ENCODE results near the gene CNTROB.

DNA sequence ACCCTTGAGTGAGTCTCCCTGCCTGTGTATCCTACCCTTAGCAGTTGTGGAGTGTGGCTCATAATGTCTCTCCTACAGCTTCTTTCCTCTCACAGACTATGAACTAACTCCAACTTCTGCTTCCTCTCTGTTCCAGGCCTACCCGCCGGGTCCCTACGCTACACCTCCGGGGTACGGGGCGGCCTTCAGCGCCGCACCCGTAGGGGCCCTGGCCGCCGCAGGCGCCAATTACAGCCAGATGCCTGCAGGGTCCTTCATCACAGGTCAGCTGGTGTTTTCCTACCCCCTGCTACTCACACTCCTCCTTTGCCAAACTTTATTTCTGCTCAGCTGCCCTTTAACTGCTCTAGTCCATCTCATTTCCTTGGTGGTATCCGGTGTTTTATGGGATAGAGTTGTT lies 21.3 kb upstream of the CNTROB start:
- TF ChIP-seq, protein P1, sequence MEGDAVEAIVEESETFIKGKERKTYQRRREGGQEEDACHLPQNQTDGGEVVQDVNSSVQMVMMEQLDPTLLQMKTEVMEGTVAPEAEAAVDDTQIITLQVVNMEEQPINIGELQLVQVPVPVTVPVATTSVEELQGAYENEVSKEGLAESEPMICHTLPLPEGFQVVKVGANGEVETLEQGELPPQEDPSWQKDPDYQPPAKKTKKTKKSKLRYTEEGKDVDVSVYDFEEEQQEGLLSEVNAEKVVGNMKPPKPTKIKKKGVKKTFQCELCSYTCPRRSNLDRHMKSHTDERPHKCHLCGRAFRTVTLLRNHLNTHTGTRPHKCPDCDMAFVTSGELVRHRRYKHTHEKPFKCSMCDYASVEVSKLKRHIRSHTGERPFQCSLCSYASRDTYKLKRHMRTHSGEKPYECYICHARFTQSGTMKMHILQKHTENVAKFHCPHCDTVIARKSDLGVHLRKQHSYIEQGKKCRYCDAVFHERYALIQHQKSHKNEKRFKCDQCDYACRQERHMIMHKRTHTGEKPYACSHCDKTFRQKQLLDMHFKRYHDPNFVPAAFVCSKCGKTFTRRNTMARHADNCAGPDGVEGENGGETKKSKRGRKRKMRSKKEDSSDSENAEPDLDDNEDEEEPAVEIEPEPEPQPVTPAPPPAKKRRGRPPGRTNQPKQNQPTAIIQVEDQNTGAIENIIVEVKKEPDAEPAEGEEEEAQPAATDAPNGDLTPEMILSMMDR (conservative IDR thresholded peaks at IDR 0.05; ENCODE audit: low read length): no peak
- no peak for TF ChIP-seq EZH2phosphoT487 (IDR thresholded peaks at IDR 0.05; ENCODE audit: borderline replicate concordance, low read depth, low read length)
